Measurements from ENCODE around the gene ZSCAN5A. TPM values are rescaled to one million over a fixed set of nuclear protein-coding genes. Genes with fewer than 3 reads are reported as not detected.

The ZSCAN5A gene, protein sequence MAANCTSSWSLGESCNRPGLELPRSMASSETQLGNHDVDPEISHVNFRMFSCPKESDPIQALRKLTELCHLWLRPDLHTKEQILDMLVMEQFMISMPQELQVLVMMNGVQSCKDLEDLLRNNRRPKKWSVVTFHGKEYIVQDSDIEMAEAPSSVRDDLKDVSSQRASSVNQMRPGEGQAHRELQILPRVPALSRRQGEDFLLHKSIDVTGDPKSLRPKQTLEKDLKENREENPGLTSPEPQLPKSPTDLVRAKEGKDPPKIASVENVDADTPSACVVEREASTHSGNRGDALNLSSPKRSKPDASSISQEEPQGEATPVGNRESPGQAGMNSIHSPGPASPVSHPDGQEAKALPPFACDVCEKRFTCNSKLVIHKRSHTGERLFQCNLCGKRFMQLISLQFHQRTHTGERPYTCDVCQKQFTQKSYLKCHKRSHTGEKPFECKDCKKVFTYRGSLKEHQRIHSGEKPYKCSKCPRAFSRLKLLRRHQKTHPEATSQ
- total RNA-seq, result 10 to 100 TPM in 4 of 6 donors, 1 to 10 TPM in 2; 6.2 to 18.6 (median 11.3) TPM

DNA sequence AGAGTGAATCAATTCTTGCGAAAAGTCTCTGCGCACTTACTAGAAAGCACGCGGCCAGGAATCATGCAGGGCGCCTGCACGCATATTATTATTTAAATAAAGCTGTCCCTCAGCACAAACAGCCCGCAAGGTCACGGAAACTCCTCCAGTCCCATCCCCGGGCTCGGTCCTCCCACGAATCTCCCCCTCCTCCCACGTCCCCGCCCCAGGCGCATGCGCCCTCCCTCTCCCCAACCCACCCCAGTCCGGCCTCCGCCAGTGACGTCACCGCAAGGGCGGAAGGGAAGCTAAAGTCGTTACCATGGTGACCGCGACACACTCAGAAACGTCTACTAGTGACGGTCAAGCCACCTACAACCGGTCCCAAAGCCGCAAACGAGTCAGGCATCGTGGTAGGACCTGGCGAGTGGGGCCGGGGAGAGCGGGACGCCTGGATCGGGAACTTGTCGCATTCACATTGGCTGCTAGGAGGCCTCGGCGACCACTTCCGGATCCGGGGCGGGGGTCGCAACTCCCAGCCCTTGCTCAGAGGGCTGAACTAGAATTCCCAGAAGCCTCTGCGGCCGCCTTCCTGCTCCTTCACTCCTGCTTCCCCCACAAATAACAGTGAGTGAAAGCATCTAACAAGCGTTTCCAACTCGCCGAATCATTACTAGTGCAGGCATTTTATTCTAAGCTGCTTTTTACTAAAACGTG lies at the start of gene ZSCAN5A:
TSS of gene ZSCAN5A (minus strand) at position 459 of the 696 bp plus-strand sequence. CDS start 89,793 bp downstream, outside the sequence.
- ATAC-seq (ENCODE audit: low FRiP score in 2 of 2), result peak; percentile 96
- DNase-seq, result peak; percentile 96 to 98

GRCh38 chr19:56360841-56361240 lies 46.2 kb upstream of the ZSCAN5A start:
- Histone ChIP-seq H3K27me3 (no peaks in the 10 kb centered on the region), H3K9me3 (peaks cover 9 to 27% (median 15%) of the 10 kb centered on the region in 4 donors), H3K36me3 (no peaks in the 10 kb centered on the region), H3K27ac (no peak overlapping the region), H3K4me1 (no peaks in the 10 kb centered on the region), H3K4me3 (no peak overlapping the region)
- DNase-seq, result no peak
- TF ChIP-seq CTCF (IDR thresholded peaks at IDR 0.05) (no peak), POLR2AphosphoS5 (IDR thresholded peaks at IDR 0.05) (no peak), POLR2A (IDR thresholded peaks at IDR 0.05) (no peak), EP300 (IDR thresholded peaks at IDR 0.05) (no peak)
- no peak for ATAC-seq (ENCODE audit: low FRiP score in 2 of 2)
- WGBS, 2 donors, result 87 to 90% methylated on average over 2 of the region's 2 CpGs

More for the DNA sequence above, at the start of gene ZSCAN5A:
- Histone ChIP-seq H3K36me3 (peaks cover 0 to 23% (median 2%) of the 10 kb centered on the region in 4 donors), H3K27me3 (no peaks in the 10 kb centered on the region), H3K27ac (peak within 1 kb of the TSS; percentile 95 to 97 (median 96)), H3K4me3 (peak within 1 kb of the TSS; percentile 62 to 81 (median 68)), H3K4me1 (peaks cover 13 to 19% (median 15%) of the 10 kb centered on the region in 4 donors), H3K9me3 (no peaks in the 10 kb centered on the region)
- WGBS, 2 donors, result 0 to 1% methylated on average over 19 to 44 of the region's 47 CpGs
- TF ChIP-seq CTCF (IDR thresholded peaks at IDR 0.05) (peak in 1 of 6 experiments; percentile 15), EP300 (IDR thresholded peaks at IDR 0.05) (peak in 1 of 4 donors; percentile 23), POLR2A (IDR thresholded peaks at IDR 0.05) (peak in 2 of 4 donors; percentile 37 to 66), POLR2AphosphoS5 (IDR thresholded peaks at IDR 0.05) (peak; percentile 82 to 94)

- ATAC-seq (ENCODE audit: low FRiP score in 2 of 2), result no peak
- 79 to 81% methylated on average over 2 of the region's 2 CpGs for WGBS, 2 donors
- no peaks in the 10 kb centered on the region for H3K4me1 ChIP-seq
- no peak overlapping the region for H3K4me3 ChIP-seq
- H3K27ac ChIP-seq, result no peak overlapping the region
- H3K9me3 ChIP-seq, result peaks cover 6 to 9% (median 8%) of the 10 kb centered on the region in 4 donors
- no peaks in the 10 kb centered on the region for H3K27me3 ChIP-seq
- H3K36me3 ChIP-seq, result no peaks in the 10 kb centered on the region
- no peak for DNase-seq
- TF ChIP-seq EP300 (IDR thresholded peaks at IDR 0.05) (no peak), POLR2AphosphoS5 (IDR thresholded peaks at IDR 0.05) (no peak), POLR2A (IDR thresholded peaks at IDR 0.05) (no peak), CTCF (IDR thresholded peaks at IDR 0.05) (no peak)
Observed at GRCh38 chr19:56356944-56357343, 42.3 kb upstream of the ZSCAN5A start.

GRCh38 chr19:56355517-56355916 lies 40.9 kb upstream of the ZSCAN5A start:
- no peak overlapping the region for H3K4me3 ChIP-seq
- WGBS, 2 donors, result 83 to 87% methylated on average over 1 of the region's 1 CpG
- H3K27ac ChIP-seq, result no peak overlapping the region
- peaks cover 0 to 9% (median 5%) of the 10 kb centered on the region in 4 donors for H3K9me3 ChIP-seq
- ATAC-seq (ENCODE audit: low FRiP score in 2 of 2) (no peak), DNase-seq (no peak)
- H3K27me3 ChIP-seq, result no peaks in the 10 kb centered on the region
- H3K36me3 ChIP-seq, result no peaks in the 10 kb centered on the region
- H3K4me1 ChIP-seq, result no peaks in the 10 kb centered on the region
- TF ChIP-seq EP300 (IDR thresholded peaks at IDR 0.05), result no peak
- no peak for TF ChIP-seq CTCF (IDR thresholded peaks at IDR 0.05)
- TF ChIP-seq POLR2AphosphoS5 (IDR thresholded peaks at IDR 0.05), result no peak
- no peak for TF ChIP-seq POLR2A (IDR thresholded peaks at IDR 0.05)
